HUES64 (cell line): ENCODE data around the gene IGDCC3.

ENCODE experiments used
- H3K27ac ChIP-seq: 2 replicates; pipeline ENCODE4 v1.7.0; 2013; ENCODE audit warnings: low read depth, low read length, inconsistent platforms
- H3K27me3 ChIP-seq: 2 replicates; pipeline ENCODE4 v1.6.1; 2013; ENCODE audit warnings: mild to moderate bottlenecking, low read length; ENCODE audit not compliant: insufficient read depth
- H3K36me3 ChIP-seq: 2 replicates; pipeline ENCODE4 v1.6.1; 2013; ENCODE audit warnings: mild to moderate bottlenecking, low read length; ENCODE audit not compliant: insufficient read depth
- H3K4me1 ChIP-seq: 2 replicates; pipeline ENCODE4 v1.6.1; 2013; ENCODE audit warnings: mild to moderate bottlenecking, low read length, moderate library complexity; ENCODE audit not compliant: insufficient read depth
- H3K4me3 ChIP-seq: 2 replicates; pipeline ENCODE4 v1.5.1; 2013; ENCODE audit warnings: mild to moderate bottlenecking, low read length, moderate library complexity
- H3K9ac ChIP-seq: 2 replicates; pipeline ENCODE4 v1.6.1; 2013; ENCODE audit warnings: mild to moderate bottlenecking, low read depth, low read length
- H3K9me3 ChIP-seq: 2 replicates; pipeline ENCODE4 v1.6.1; 2013; ENCODE audit warnings: low read depth, low read length; ENCODE audit not compliant: insufficient read depth
- WGBS: fragments of 150-250, 120-280 bp; methylation state at CpG from one replicate; pipeline ENCODE4 v1.1.7; 2013; ENCODE audit warnings: missing lambda C conversion rate; 5-methylcytosine and 5-hydroxymethylcytosine counted together

Gene IGDCC3

DNA sequence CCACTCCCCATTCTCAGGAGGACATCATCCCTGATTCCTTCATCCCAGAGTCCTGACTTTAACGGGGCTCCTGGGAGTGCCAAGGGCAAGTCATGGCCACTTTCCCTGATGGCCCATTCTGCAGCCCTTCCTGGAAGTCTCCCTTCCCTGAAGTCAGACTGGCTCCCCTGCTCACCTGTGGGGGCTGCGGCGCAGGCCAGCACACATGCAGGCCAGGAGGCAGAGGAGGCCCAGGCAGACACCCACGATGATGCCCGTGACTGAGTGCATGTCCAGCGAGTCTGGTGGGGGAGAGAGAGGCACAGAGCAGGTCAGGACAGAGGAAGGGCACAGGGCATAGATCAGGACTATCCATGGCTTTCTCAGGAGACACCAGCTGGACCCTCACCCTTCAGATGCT is 8.6 kb upstream of the IGDCC3 start:
- no peaks in the 10 kb centered on the region for H3K9me3 ChIP-seq
- no peaks in the 10 kb centered on the region for H3K27me3 ChIP-seq
- WGBS = 95% methylated on average over 6 of the region's 6 CpGs
- H3K9ac ChIP-seq = no peak overlapping the region
- H3K4me3 ChIP-seq = no peak overlapping the region
- H3K4me1 ChIP-seq = peaks cover 3% of the 10 kb centered on the region; the same call in 1 of the 2 replicates
- no peak overlapping the region for H3K27ac ChIP-seq
- H3K36me3 ChIP-seq = peaks cover 39% of the 10 kb centered on the region

DNA sequence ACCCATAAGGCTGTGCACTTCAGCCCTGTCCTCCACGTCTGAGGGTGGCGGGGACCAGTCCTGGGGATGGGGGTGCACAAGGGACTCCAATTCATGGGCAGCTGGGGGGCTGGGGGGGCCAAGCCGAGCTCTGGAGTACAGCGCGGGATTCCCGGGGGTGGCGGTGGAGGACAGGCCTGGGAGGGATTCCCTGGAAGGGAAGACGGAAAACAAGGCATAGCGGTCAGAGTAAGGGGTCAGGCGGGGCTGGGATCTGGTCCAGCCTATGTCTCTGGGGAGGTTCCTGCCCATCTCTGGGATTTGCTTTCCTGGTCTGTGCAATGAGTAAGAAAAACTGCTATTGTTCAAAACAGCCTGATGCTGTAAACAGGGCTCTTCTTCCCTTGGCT is 8.1 kb upstream of the IGDCC3 start:
- Histone ChIP-seq H3K36me3 (peaks cover 35% of the 10 kb centered on the region), H3K4me1 (peaks cover 3% of the 10 kb centered on the region; the same call in 1 of the 2 replicates), H3K27ac (no peak overlapping the region), H3K9me3 (no peaks in the 10 kb centered on the region), H3K9ac (no peak overlapping the region), H3K27me3 (no peaks in the 10 kb centered on the region), H3K4me3 (no peak overlapping the region)
- WGBS = 77% methylated on average over 10 of the region's 10 CpGs

DNA sequence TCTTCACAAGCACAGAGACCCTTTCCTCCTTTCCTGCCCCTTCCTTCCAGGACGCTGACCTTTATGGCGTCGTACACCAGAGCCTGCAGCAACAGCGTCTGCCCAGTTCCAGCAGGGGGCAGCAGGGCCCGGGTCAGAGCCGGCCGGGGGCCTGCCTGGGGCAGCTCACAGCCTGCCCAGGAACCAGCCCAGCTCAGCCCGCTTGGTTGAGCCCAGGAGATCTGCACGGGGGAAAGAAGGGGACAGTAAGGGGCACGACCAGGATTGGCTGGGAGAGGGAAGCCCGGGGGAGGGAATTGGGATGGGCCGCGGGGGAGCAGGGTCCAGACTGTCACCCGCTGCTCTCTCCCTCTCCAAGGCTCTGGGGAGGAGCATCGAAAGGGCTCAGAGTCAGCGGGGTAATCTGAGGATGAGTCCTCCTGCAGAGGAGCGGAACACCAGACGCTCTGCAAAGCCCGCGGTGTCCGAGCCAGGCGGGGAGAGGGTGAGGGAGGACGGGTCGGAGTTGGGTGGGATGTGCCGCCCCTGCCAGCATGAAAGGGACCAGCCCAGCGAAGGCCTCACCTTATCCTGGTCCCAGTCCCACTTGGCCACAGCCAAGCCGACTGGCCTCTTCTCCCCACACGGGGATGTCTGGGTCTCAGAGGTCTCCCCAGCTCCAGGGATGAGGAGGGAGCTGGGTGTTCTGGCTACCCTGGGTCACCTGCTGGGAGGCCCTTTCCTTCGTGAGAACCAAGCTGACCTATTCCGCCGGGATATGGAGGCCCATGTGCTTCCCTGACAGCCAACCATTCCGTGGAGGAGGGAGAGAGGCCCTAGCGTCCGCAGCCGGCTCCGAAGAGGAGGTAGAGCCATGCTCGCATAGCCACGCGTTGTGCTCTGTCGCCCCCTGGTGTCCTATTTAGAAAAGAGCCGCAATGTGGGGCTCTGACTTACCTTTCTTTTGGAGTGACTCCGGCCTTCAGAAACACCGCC is 7.4 kb upstream of the IGDCC3 start:
- Histone ChIP-seq H3K4me1 (peaks cover 3% of the 10 kb centered on the region; the same call in 1 of the 2 replicates), H3K4me3 (peak overlapping the region; percentile 26), H3K36me3 (peaks cover 29% of the 10 kb centered on the region), H3K9ac (no peak overlapping the region), H3K27ac (0 out of 2 replicates have a peak overlapping the region, but pooled peaks have one; percentile 15), H3K9me3 (no peaks in the 10 kb centered on the region), H3K27me3 (peaks cover 3% of the 10 kb centered on the region; the same call in 1 of the 2 replicates)
- 20% methylated on average over 43 of the region's 43 CpGs for WGBS

DNA sequence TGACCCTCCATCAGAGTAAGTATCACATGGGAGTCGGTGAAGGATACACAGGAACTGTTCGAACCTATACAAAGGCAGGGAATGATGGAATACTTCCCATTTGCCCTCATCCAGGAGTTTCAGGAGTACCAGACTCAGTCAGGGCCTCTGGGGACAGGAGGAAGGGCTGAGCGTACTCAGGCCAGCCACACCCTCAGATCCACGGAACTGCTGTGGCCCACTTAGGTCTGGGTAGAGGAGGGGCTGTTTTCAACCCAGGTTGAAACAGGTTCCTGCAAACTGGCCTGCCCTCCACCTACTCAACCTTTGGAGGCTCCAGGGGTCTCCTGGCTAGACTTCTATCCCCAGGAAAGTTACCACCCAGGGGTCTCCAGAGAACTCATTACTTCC is 6.7 kb upstream of the IGDCC3 start:
- Histone ChIP-seq H3K4me1 (peaks cover 3% of the 10 kb centered on the region; the same call in 1 of the 2 replicates), H3K36me3 (peaks cover 22% of the 10 kb centered on the region), H3K4me3 (no peak overlapping the region), H3K27me3 (peaks cover 10% of the 10 kb centered on the region), H3K27ac (no peak overlapping the region), H3K9me3 (no peaks in the 10 kb centered on the region), H3K9ac (no peak overlapping the region)
- 85% methylated on average over 4 of the region's 4 CpGs for WGBS

DNA sequence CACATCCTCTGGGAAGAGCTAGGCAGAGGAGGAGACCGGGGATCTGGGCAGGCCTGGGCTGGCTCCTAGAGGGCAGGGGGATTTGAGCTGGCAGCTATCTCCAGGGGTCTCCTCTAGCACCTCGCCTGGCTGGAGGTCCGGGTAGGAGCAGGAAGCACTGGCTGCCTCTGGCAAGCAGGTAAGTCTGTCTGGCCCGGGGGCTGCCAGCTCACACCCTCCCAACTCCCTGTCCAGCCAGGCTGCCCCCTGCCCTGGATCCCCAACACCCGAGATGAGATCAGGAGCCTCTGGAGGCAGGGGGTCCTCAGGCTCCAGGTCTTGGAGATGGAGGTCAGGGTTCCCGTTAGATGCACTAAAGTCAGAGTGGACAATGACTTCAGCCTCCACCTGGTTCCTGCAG is 6.2 kb upstream of the IGDCC3 start:
- Histone ChIP-seq H3K27me3 (peaks cover 13% of the 10 kb centered on the region), H3K36me3 (peaks cover 17% of the 10 kb centered on the region), H3K4me1 (peaks cover 4% of the 10 kb centered on the region; the same call in 1 of the 2 replicates), H3K4me3 (no peak overlapping the region), H3K9ac (no peak overlapping the region), H3K9me3 (no peaks in the 10 kb centered on the region), H3K27ac (no peak overlapping the region)
- WGBS = 93% methylated on average over 6 of the region's 6 CpGs

DNA sequence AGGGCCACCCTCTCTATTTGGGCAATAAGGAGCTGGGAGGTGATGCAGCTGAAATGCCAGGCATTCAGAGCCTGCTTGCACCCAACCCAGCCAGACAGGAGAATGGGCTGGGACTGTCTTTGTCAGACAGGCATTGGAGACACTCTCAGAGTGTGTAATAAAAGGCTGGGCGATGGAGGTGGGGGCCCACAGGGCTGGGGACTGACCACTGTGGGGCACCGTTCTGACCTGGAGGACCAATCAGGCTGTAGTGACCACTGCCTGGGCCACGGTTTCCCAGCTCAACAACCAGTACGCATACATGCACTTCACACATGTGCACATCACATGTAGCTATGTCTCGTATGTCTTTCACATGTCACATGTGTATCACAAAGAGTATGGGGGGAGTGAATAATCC is 5.7 kb upstream of the IGDCC3 start:
- Histone ChIP-seq H3K4me3 (no peak overlapping the region), H3K27me3 (peaks cover 14% of the 10 kb centered on the region)

DNA sequence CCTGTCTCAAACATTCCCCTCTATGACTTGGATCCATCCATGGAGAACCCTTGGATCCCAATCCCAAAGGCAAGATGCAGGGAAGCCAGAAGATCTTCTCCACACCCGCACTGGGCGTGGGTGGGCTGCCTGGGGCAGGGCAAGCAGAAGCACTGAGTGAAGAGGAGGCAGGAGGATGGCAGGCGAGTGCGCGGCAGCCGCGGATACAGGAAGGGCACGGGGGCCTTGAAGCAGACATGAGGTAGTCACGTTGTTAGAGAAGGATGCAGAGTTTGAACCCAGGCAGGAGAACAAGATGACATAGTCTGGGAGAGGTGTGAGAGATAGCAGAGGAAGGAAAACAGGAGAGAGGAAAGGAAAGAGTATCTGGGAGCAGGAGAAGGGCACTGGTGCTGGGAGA is 5.1 kb upstream of the IGDCC3 start:
- no peak overlapping the region for H3K4me3 ChIP-seq
- no peak overlapping the region for H3K9ac ChIP-seq
- H3K36me3 ChIP-seq = peaks cover 12% of the 10 kb centered on the region
- no peak overlapping the region for H3K27ac ChIP-seq
- peaks cover 14% of the 10 kb centered on the region for H3K27me3 ChIP-seq
- peaks cover 10% of the 10 kb centered on the region for H3K4me1 ChIP-seq
- WGBS = 93% methylated on average over 9 of the region's 9 CpGs
- H3K9me3 ChIP-seq = no peaks in the 10 kb centered on the region

More for the DNA sequence above, 5.7 kb upstream of the IGDCC3 start:
- Histone ChIP-seq H3K9me3 (no peaks in the 10 kb centered on the region), H3K36me3 (peaks cover 12% of the 10 kb centered on the region), H3K9ac (no peak overlapping the region), H3K27ac (no peak overlapping the region), H3K4me1 (peaks cover 9% of the 10 kb centered on the region)
- WGBS = 91% methylated on average over 5 of the region's 5 CpGs

DNA sequence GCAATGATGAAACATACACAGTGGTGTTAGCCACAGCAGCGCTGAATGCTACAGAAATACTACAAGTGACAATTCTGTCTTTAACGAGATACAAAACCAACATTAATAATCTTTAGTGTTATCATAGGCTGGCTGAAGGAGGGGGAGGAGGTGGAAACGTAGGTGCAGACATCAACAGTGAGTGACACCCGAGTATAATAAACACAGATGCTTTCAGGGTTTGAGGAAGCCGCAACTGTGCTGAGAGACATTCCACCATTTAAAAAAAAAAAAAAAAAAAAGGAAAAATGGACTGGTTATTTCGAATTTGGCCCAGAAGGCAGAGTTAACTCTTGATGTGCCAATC is 4.3 kb upstream of the IGDCC3 start:
- no peaks in the 10 kb centered on the region for H3K9me3 ChIP-seq
- H3K27me3 ChIP-seq = peaks cover 14% of the 10 kb centered on the region
- WGBS = 84% methylated on average over 5 of the region's 6 CpGs

DNA sequence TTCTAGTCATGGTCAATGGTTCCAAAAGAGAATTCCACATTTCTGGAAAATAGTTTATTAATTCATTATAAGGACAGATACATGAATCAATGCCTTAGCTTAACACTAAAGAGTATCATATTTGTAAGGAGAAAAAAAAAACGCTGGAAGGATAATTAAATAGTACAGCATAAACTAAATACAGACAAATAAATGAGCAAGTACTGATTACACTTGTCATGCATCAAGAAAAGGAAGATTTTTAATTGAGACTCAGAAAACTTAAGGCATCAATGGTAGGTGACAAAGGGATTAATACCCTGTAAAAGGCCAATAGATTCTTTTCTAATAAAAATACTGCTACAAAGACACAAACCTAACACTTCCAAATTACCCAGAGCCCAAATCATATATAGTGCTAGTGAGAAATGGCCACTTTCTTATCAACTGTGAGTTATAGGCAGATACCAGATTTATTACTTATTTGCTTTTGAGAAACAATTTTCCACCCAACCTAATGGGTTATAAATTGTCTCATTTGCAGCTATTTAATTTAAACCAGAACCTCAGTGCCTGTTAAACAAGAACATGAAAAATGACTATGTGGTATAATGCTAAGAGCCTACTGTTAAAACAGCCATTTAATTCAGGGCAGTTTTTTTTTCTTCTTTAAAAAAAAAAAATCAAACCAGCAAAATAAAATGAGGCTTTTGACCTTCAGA is 3.8 kb upstream of the IGDCC3 start:
- H3K36me3 ChIP-seq = peaks cover 9% of the 10 kb centered on the region
- no peak overlapping the region for H3K4me3 ChIP-seq
- peaks cover 19% of the 10 kb centered on the region for H3K27me3 ChIP-seq
- peaks cover 10% of the 10 kb centered on the region for H3K4me1 ChIP-seq
- WGBS = no CpG with 5 or more reads among the region's 1 CpG
- no peak overlapping the region for H3K27ac ChIP-seq
- no peak overlapping the region for H3K9ac ChIP-seq
- H3K9me3 ChIP-seq = no peaks in the 10 kb centered on the region

More for the DNA sequence above, 4.3 kb upstream of the IGDCC3 start:
- H3K36me3 ChIP-seq = peaks cover 12% of the 10 kb centered on the region
- H3K4me3 ChIP-seq = no peak overlapping the region
- H3K9ac ChIP-seq = no peak overlapping the region
- peaks cover 10% of the 10 kb centered on the region for H3K4me1 ChIP-seq
- H3K27ac ChIP-seq = no peak overlapping the region

DNA sequence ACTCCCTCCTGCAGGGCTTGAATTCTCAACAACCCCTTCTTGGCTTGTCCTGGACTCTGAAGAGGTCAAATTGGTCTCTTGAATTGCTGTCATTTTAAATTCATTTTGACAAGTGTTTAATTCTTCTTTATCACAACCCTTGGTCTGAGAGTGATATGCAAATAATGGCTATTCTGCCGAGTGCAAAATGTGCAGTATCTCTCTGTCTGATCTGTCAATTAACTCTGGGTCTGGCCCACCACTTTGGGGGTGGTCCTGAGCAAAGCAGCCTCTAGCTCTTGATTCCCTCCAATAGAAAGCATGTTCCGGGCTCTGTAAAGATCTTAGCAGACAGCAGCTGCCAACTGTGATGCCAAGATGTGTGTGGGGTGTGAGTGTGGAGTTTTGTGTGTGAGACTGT is 2.2 kb upstream of the IGDCC3 start:
- no peak overlapping the region for H3K27ac ChIP-seq

More for the DNA sequence above, 2.2 kb upstream of the IGDCC3 start:
- no peak overlapping the region for H3K9ac ChIP-seq
- H3K36me3 ChIP-seq = peaks cover 9% of the 10 kb centered on the region; the same call in 1 of the 2 replicates
- peaks cover 7% of the 10 kb centered on the region for H3K4me1 ChIP-seq
- H3K27me3 ChIP-seq = peaks cover 32% of the 10 kb centered on the region
- WGBS = 84% methylated on average over 2 of the region's 2 CpGs
- no peaks in the 10 kb centered on the region for H3K9me3 ChIP-seq
- H3K4me3 ChIP-seq = no peak overlapping the region
